ENCODE measurements around the gene C2CD4A. TPM values are rescaled to one million over a fixed set of nuclear protein-coding genes. Genes with fewer than 3 reads are reported as not detected.

Gene C2CD4A
- total RNA-seq, 4 donors from 2014 or later: 0.33 TPM; not detected in 3

- no peaks in the 10 kb centered on the region for H3K27me3 ChIP-seq
- 89% methylated on average over 3 of the region's 3 CpGs for WGBS
- intact Hi-C loops (cut with DNase I): no loop called here
- no peak for DNase-seq (ENCODE audit: extremely low spot score)
- TF ChIP-seq POLR2A (IDR thresholded peaks at IDR 0.05; ENCODE audit: low read depth) (no peak), EP300 (IDR thresholded peaks at IDR 0.05) (no peak)
- H3K36me3 ChIP-seq: no peaks in the 10 kb centered on the region
- no peak overlapping the region for H3K4me3 ChIP-seq
- H3K27ac ChIP-seq (replicated peaks in 1 of 4): peak overlapping the region; percentile 69 to 80 (median 78)
- H3K4me1 ChIP-seq: peaks cover 9 to 29% (median 24%) of the 10 kb centered on the region in 4 donors
- H3K9me3 ChIP-seq: no peaks in the 10 kb centered on the region
Observed at GRCh38 chr15:62119874-62120273, 53.1 kb downstream of the C2CD4A start.

Other genes starting within 250 kb of the C2CD4A start
- 10 to 100 TPM; 58.5 to 86.0 (median 59.4) TPM for gene VPS13C, start 6.5 kb upstream of the C2CD4A start, total RNA-seq
- 1 to 10 TPM; 2.5 to 8.6 (median 3.9) TPM for gene C2CD4B, start 98.3 kb downstream of the C2CD4A start, total RNA-seq